GM23248 (cell line): ENCODE data around the gene PPP1R13B. TPM values are rescaled to one million over a fixed set of nuclear protein-coding genes. Genes with fewer than 3 reads are reported as not detected.

Experiments
- DNase-seq: peaks from one replicate; pipeline ENCODE4 v3.0.0-alpha.2; 2015
- H2AFZ ChIP-seq: fragments of 200-600 bp; sonication (generic); 2 replicates; pipeline ENCODE4 v1.6.1; 2016; ENCODE audit warnings: antibody characterized with exemption
- H3F3A ChIP-seq: fragments of 200-600 bp; sonication (generic); 2 replicates; pipeline ENCODE4 v1.6.1; 2016; ENCODE audit warnings: mild to moderate bottlenecking, antibody characterized with exemption, mixed run types; ENCODE audit not compliant: insufficient read depth
- H3K27ac ChIP-seq: fragments of 200-600 bp; sonication (generic); 2 replicates; pipeline ENCODE4 v1.5.1; 2016; ENCODE audit warnings: mild to moderate bottlenecking
- H3K27me3 ChIP-seq: fragments of 200-600 bp; sonication (generic); replicated peaks from 2 replicates; pipeline ENCODE4 v1.6.1; 2016; ENCODE audit warnings: mild to moderate bottlenecking; ENCODE audit not compliant: insufficient read depth
- H3K36me3 ChIP-seq: fragments of 200-600 bp; sonication (generic); 2 replicates; pipeline ENCODE4 v1.6.1; 2016; ENCODE audit warnings: low read depth, mild to moderate bottlenecking
- H3K4me1 ChIP-seq: fragments of 200-600 bp; sonication (generic); 2 replicates; pipeline ENCODE4 v1.6.1; 2016; ENCODE audit warnings: mild to moderate bottlenecking; ENCODE audit not compliant: insufficient read depth
- H3K4me2 ChIP-seq: fragments of 200-600 bp; sonication (generic); one replicate; pipeline ENCODE4 v1.6.1; 2016; ENCODE audit warnings: mild to moderate bottlenecking; ENCODE audit not compliant: unreplicated experiment
- H3K4me3 ChIP-seq: fragments of 200-600 bp; sonication (generic); 2 replicates; pipeline ENCODE4 v1.5.1; 2016; ENCODE audit warnings: mild to moderate bottlenecking
- H3K79me2 ChIP-seq: fragments of 200-600 bp; sonication (generic); 2 replicates; pipeline ENCODE4 v1.6.1; 2016; ENCODE audit warnings: mild to moderate bottlenecking; ENCODE audit not compliant: insufficient read depth
- H3K9ac ChIP-seq: fragments of 200-600 bp; sonication (generic); 2 replicates; pipeline ENCODE4 v1.6.1; 2016; ENCODE audit warnings: mild to moderate bottlenecking
- H3K9me2 ChIP-seq: fragments of 200-600 bp; sonication (generic); 2 replicates; pipeline ENCODE4 v1.6.1; 2016; ENCODE audit warnings: mixed run types, mild to moderate bottlenecking, moderate library complexity; ENCODE audit not compliant: insufficient read depth
- H3K9me3 ChIP-seq: fragments of 200-600 bp; sonication (generic); one replicate; pipeline ENCODE4 v1.6.1; 2017; ENCODE audit warnings: low read depth
- H4K20me1 ChIP-seq: fragments of 200-600 bp; sonication (generic); 2 replicates; pipeline ENCODE4 v1.6.0; 2016; ENCODE audit not compliant: insufficient read depth
- EZH2 ChIP-seq: fragments of 200-600 bp; sonication (generic); IDR thresholded peaks from 2 replicates; pipeline ENCODE4 v1.6.1; 2018; ENCODE audit warnings: antibody characterized with exemption, mild to moderate bottlenecking; ENCODE audit not compliant: insufficient read depth, poor library complexity, severe bottlenecking
- EZH2phosphoT487 ChIP-seq: fragments of 200-600 bp; sonication (generic); IDR thresholded peaks from 2 replicates; pipeline ENCODE4 v1.6.1; 2018; ENCODE audit warnings: antibody characterized with exemption, moderate library complexity, mild to moderate bottlenecking, low read depth; ENCODE audit not compliant: insufficient read depth
- WGBS, 2 experiments: methylation state at CpG; one replicate each; pipeline ENCODE4 v1.1.6; 2015 to 2017; ENCODE audit warnings: low lambda C conversion rate in 2 of 2, low coverage in 1 of 2; ENCODE audit errors: missing lambda C conversion rate in 2 of 2; 5-methylcytosine and 5-hydroxymethylcytosine counted together
- in situ Hi-C: fragments of 300-500 bp; cut with MboI; formaldehyde crosslinking; loops from 2 replicates; pipeline ENCODE4 v1.15.0; 2020
- polyA plus RNA-seq: library from polyadenylated mRNA; unstranded; fragments of >200 nt; fragmentation: Nextera tagmentation; extraction: Ambion mirVana; gene quantifications from 2 replicates; pipeline ENCODE4 v1.2.1, GENCODE V29; 2016
- small RNA-seq: library from RNA; depleted of rRNA; stranded (forward); fragments of <200 nt; gene quantifications from one replicate; pipeline ENCODE3, GENCODE V24; 2014; ENCODE audit warnings: low read depth, low replicate concordance
- total RNA-seq: library from RNA; depleted of rRNA; stranded (reverse); fragments of >200 nt; shearing (Covaris generic); gene quantifications from 2 replicates; pipeline ENCODE4 v1.2.3, GENCODE V29; 2014; rRNA removed

The PPP1R13B gene
- total and polyA plus RNA-seq, 2 experiments from 2014 or later: 2.0 to 4.6 TPM

DNA sequence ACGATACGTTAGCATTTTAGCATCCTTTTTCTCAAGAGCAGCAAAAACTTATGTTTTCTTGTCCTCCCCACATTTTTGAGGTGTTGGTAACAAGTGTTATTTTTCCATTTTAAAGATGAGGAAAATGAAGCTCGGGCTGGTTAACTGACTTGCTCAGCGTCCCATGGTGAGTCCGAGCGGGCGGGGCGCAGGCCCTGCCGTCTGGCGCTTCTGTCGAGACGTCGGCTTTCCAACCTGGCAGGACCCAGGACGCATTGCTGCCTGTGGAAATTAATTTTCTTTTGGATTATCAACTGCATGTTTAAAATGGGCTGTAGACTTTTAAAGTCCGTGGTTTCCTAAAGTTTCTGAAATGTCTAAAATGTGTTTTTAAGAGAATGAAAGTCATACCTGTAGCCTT is 162.5 kb downstream of the PPP1R13B start:
- Histone ChIP-seq H3K4me2 (no peak overlapping the region), H3F3A (peaks cover 65% of the 10 kb centered on the region), H3K4me3 (no peak overlapping the region), H3K9ac (no peak overlapping the region), H3K27me3 (no peaks in the 10 kb centered on the region), H3K9me2 (no peaks in the 10 kb centered on the region), H3K79me2 (peaks cover 99% of the 10 kb centered on the region), H3K9me3 (no peaks in the 10 kb centered on the region), H3K27ac (no peak overlapping the region), H3K36me3 (peaks cover 81% of the 10 kb centered on the region), H4K20me1 (no peaks in the 10 kb centered on the region), H2AFZ (no peak overlapping the region), H3K4me1 (peaks cover 16% of the 10 kb centered on the region)
- 78 to 80% methylated on average over 15 of the region's 15 CpGs for WGBS, 2 experiments
- DNase-seq: no peak
- TF ChIP-seq EZH2phosphoT487 (no peak), EZH2 (no peak)
- in situ Hi-C loops: loop anchor here (10.0 kb wide), 1 partner anchor 110 kb away; no protein-coding TSS in a partner anchor

DNA sequence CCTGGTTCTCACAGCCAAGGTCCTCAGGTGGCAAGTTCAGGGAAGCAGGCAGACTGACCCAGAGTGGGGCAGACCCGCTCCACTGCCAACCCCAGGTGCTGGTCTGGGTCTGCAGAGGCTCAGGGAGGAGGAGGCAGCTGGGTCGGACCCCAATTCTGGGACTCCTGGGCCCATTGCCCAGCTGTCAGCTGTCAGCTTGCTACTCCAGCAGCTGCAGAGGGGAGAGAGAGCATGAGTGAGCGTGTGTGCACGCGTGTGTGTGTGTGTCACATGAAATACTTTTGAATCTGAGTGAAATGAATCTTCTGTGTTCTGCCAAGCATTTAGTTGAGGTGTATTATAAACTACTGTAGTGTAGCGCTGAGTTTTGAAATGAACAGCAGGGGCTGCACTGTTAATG is 162.9 kb downstream of the PPP1R13B start:
- H3K4me1 ChIP-seq: peaks cover 12% of the 10 kb centered on the region
- WGBS, 2 experiments: 71 to 80% methylated on average over 6 of the region's 6 CpGs
- H3K27me3 ChIP-seq: no peaks in the 10 kb centered on the region
- peaks cover 85% of the 10 kb centered on the region for H3K36me3 ChIP-seq
- H3K79me2 ChIP-seq: peaks cover 99% of the 10 kb centered on the region
- H3K9me2 ChIP-seq: no peaks in the 10 kb centered on the region
- no peak overlapping the region for H3K9ac ChIP-seq
- in situ Hi-C loops: loop anchor here (10.0 kb wide), 1 partner anchor 110 kb away; no protein-coding TSS in a partner anchor
- DNase-seq: no peak
- no peaks in the 10 kb centered on the region for H3K9me3 ChIP-seq
- no peak overlapping the region for H3K4me2 ChIP-seq
- H4K20me1 ChIP-seq: no peaks in the 10 kb centered on the region
- no peak for TF ChIP-seq EZH2phosphoT487
- H3F3A ChIP-seq: peaks cover 65% of the 10 kb centered on the region
- no peak overlapping the region for H3K27ac ChIP-seq
- no peak overlapping the region for H2AFZ ChIP-seq
- H3K4me3 ChIP-seq: no peak overlapping the region

Small RNA genes within 50 kb of the gene (small RNA-seq; reads per million reads assigned to genes)
- gene RF00019: not detected
- not detected for gene RF00280

Other genes starting within 250 kb of the PPP1R13B start
- gene KLC1, start 218.4 kb downstream of the PPP1R13B start, total RNA-seq: 339 and 410 TPM in 2 replicates
- gene KLC1, start 218.4 kb downstream of the PPP1R13B start, polyA plus RNA-seq: 177 and 184 TPM in 2 replicates
- gene XRCC3, start 132.1 kb downstream of the PPP1R13B start, total RNA-seq: 19.1 and 20.3 TPM in 2 replicates
- gene XRCC3, start 132.1 kb downstream of the PPP1R13B start, polyA plus RNA-seq: 4.0 and 4.9 TPM in 2 replicates
- 60.3 and 77.4 TPM in 2 replicates for gene ZFYVE21, start 131.8 kb downstream of the PPP1R13B start, total RNA-seq
- 112 and 120 TPM in 2 replicates for gene ZFYVE21, start 131.8 kb downstream of the PPP1R13B start, polyA plus RNA-seq
- gene TDRD9, start 80.9 kb upstream of the PPP1R13B start, total RNA-seq: not detected in 2 replicates
- not detected in 2 replicates for gene TDRD9, start 80.9 kb upstream of the PPP1R13B start, polyA plus RNA-seq
- gene RD3L, start 95.0 kb upstream of the PPP1R13B start, total RNA-seq: not detected in 2 replicates
- not detected in 2 replicates for gene RD3L, start 95.0 kb upstream of the PPP1R13B start, polyA plus RNA-seq
- not detected in 2 replicates for gene ASPG, start 238.1 kb upstream of the PPP1R13B start, total RNA-seq
- not detected in 2 replicates for gene ASPG, start 238.1 kb upstream of the PPP1R13B start, polyA plus RNA-seq